Common myeloid progenitor, CD34-positive (primary cell): ENCODE results near the gene TFF1. TPM values are rescaled to one million over a fixed set of nuclear protein-coding genes. Genes with fewer than 3 reads are reported as not detected.

ENCODE experiments used
- CTCF ChIA-PET: fragments of 350-600 bp; sonication (Branson Sonifier 250); formaldehyde crosslinking; loops from one replicate; lab custom pipeline; 2021; ENCODE audit warnings: antibody characterized with exemption; lab: Charles Lee
- POLR2A ChIA-PET: fragments of 350-600 bp; sonication (Branson Sonifier 250); formaldehyde crosslinking; loops from one replicate; lab custom pipeline; 2021; ENCODE audit warnings: antibody characterized with exemption; lab: Charles Lee
- DNase-seq, 3 donors: peaks; one replicate each; pipeline versions ENCODE4 v3.0.0 to v3.0.0-alpha.2; 2013
- H3K27ac ChIP-seq, 2 experiments: 1 replicate in 1 of 2; 2 replicates in 1 of 2; pipeline ENCODE4 v1.7.0; 2013; ENCODE audit warnings: inconsistent platforms in 2 of 2, low read length in 2 of 2, mild to moderate bottlenecking in 2 of 2, low read depth in 1 of 2, moderate library complexity in 1 of 2; ENCODE audit not compliant: severe bottlenecking in 2 of 2, insufficient read depth in 1 of 2, poor library complexity in 1 of 2
- H3K27me3 ChIP-seq, 5 experiments: replicated peaks in 2 of 5; 1 replicate in 3 of 5; 2 replicates in 2 of 5; pipeline versions ENCODE4 v1.6.1 to v1.7.0; 2013; ENCODE audit warnings: low read length in 4 of 5, mild to moderate bottlenecking in 2 of 5, moderate library complexity in 2 of 5, inconsistent platforms in 1 of 5; ENCODE audit not compliant: insufficient read depth in 5 of 5, control insufficient read depth in 4 of 5
- H3K36me3 ChIP-seq, 4 experiments: 1 replicate in 2 of 4; 2 replicates in 2 of 4; pipeline versions ENCODE4 v1.6.1 to v1.7.0; 2013; ENCODE audit warnings: low read length in 3 of 4, control low read depth in 1 of 4, mild to moderate bottlenecking in 1 of 4; ENCODE audit not compliant: control insufficient read depth in 4 of 4, insufficient read depth in 4 of 4
- H3K4me1 ChIP-seq, 4 experiments: 1 replicate in 3 of 4; 2 replicates in 1 of 4; pipeline versions ENCODE4 v1.6.1 to v1.7.1; 2013; ENCODE audit warnings: low read length in 3 of 4, mild to moderate bottlenecking in 3 of 4, control low read depth in 1 of 4, inconsistent platforms in 1 of 4, moderate library complexity in 1 of 4; ENCODE audit not compliant: control insufficient read depth in 4 of 4, insufficient read depth in 4 of 4; ENCODE audit errors: control extremely low read depth in 1 of 4
- H3K4me3 ChIP-seq, 7 experiments: 1 replicate in 4 of 7; 2 replicates in 3 of 7; pipeline versions ENCODE4 v1.5.1 to v1.7.0; 2013; ENCODE audit warnings: mild to moderate bottlenecking in 7 of 7, low read length in 6 of 7, moderate library complexity in 6 of 7, inconsistent platforms in 2 of 7, low read depth in 2 of 7, control low read depth in 1 of 7; ENCODE audit not compliant: insufficient read depth in 4 of 7, control insufficient read depth in 1 of 7; ENCODE audit errors: extremely low read depth in 1 of 7
- H3K9me3 ChIP-seq, 5 experiments: 1 replicate in 4 of 5; 2 replicates in 1 of 5; pipeline versions ENCODE4 v1.6.1 to v1.7.1; 2013; ENCODE audit warnings: low read length in 4 of 5, mild to moderate bottlenecking in 2 of 5, inconsistent platforms in 1 of 5, low read depth in 1 of 5, moderate library complexity in 1 of 5; ENCODE audit not compliant: control insufficient read depth in 4 of 5, insufficient read depth in 2 of 5; ENCODE audit errors: control extremely low read depth in 1 of 5
- WGBS: methylation state at CpG from one replicate; pipeline ENCODE4 v1.1.5; 2013; ENCODE audit not compliant: insufficient coverage; 5-methylcytosine and 5-hydroxymethylcytosine counted together
- polyA plus RNA-seq: library from polyadenylated mRNA; unstranded; fragments of 120-200 nt; gene quantifications from one replicate; pipeline ENCODE4 v1.2.1, GENCODE V29; 2013

Gene TFF1
- polyA plus RNA-seq, result not detected

- POLR2A ChIA-PET, result no interaction called here
- Histone ChIP-seq H3K36me3 (no peaks in the 10 kb centered on the region), H3K27me3 (peaks cover 0 to 3% (median 2%) of the 10 kb centered on the region in 5 experiments), H3K27ac (no peak within 1 kb of the TSS), H3K4me3 (no peak within 1 kb of the TSS), H3K4me1 (peaks cover 0 to 8% (median 6%) of the 10 kb centered on the region in 4 experiments), H3K9me3 (no peaks in the 10 kb centered on the region)
- CTCF ChIA-PET, result interaction anchor here (0.8 to 1.3 kb wide), 5 partner anchors 15 to 58 kb away, joined by 3 to 4 read pairs (median 3); no protein-coding TSS in a partner anchor
- no peak for DNase-seq
- WGBS, result 97% methylated on average over 17 of the region's 19 CpGs
These were observed at the start of gene TFF1 for GRCh38 chr21:42366292-42367010. Gene TFF1 (minus strand): TSS chr21:42366535. CDS start chr21:42366495, 40 bp downstream.

DNA sequence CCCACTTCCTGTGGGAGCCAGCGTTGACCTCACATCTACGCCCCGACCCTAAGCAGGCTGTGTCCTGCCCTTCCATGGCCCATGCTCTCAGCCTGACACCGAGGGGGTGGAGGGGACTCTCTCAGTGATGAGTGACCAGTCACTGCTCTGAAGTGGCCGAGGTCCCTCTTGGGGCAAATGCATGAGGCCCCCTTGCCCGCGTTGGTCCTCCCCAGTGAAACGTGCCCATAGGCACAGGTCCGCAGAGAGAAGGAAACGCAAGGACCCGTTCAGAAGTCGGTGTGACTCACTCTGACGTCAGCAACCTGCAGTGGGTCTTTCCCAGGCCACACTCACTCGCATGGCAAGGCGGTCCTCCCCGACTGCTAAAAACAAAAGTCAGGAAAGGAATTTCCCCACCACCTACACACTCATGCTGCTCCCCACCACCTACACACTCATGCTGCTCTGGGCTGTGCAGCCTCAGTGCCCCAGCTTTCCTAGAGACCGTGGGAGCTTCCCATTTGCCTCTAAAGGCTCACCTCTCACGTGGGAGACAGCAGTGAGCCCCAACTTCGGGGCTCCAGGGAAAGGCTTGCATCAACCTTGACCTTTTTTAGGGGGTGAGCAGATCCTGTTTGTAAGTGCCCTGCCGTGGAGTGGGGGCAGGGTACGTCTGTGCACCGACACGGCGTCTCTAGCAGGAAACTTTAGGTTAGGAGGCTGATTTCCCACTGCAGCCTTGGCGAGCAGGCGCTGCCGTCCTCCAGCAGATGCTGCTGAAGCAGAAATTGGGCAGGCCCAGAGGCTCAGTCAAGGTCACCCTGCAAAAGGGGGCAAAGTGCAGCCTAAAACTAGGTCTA, 48.8 kb upstream of the TFF1 start:
- ChIA-PET POLR2A (no interaction called here), CTCF (no interaction called here)
- no peaks in the 10 kb centered on the region for H3K36me3 ChIP-seq
- H3K27me3 ChIP-seq, result peaks cover 0 to 2% (median 0%) of the 10 kb centered on the region in 5 experiments
- H3K9me3 ChIP-seq, result peaks cover 0 to 2% (median 0%) of the 10 kb centered on the region in 5 experiments
- H3K27ac ChIP-seq, result no peak overlapping the region
- H3K4me3 ChIP-seq, result no peak overlapping the region
- 70% methylated on average over 24 of the region's 27 CpGs for WGBS
- H3K4me1 ChIP-seq, result peaks cover 0 to 10% (median 0%) of the 10 kb centered on the region in 4 experiments
- DNase-seq, result peak; percentile 41 to 74 (median 61)

GRCh38 chr21:42414553-42414927, 48.2 kb upstream of the TFF1 start:
- H3K4me3 ChIP-seq, result no peak overlapping the region
- ChIA-PET CTCF (no interaction called here), POLR2A (no interaction called here)
- WGBS, result 95% methylated on average over 8 of the region's 8 CpGs
- peaks cover 0 to 2% (median 0%) of the 10 kb centered on the region in 5 experiments for H3K9me3 ChIP-seq
- no peak for DNase-seq
- H3K27ac ChIP-seq, result no peak overlapping the region
- peaks cover 0 to 10% (median 0%) of the 10 kb centered on the region in 4 experiments for H3K4me1 ChIP-seq
- peaks cover 0 to 2% (median 0%) of the 10 kb centered on the region in 5 experiments for H3K27me3 ChIP-seq
- no peaks in the 10 kb centered on the region for H3K36me3 ChIP-seq

GRCh38 chr21:42414066-42414465, 47.7 kb upstream of the TFF1 start:
- CTCF ChIA-PET, result interaction anchor here (0.8 kb wide), 1 partner anchor 43 kb away, joined by 3 read pairs; no protein-coding TSS in a partner anchor
- H3K9me3 ChIP-seq, result no peaks in the 10 kb centered on the region
- 97% methylated on average over 5 of the region's 8 CpGs for WGBS
- no peak overlapping the region for H3K4me3 ChIP-seq
- H3K4me1 ChIP-seq, result peaks cover 0 to 10% (median 0%) of the 10 kb centered on the region in 4 experiments
- no peak for DNase-seq
- H3K27ac ChIP-seq, result no peak overlapping the region
- peaks cover 0 to 2% (median 0%) of the 10 kb centered on the region in 5 experiments for H3K27me3 ChIP-seq
- POLR2A ChIA-PET, result no interaction called here
- no peaks in the 10 kb centered on the region for H3K36me3 ChIP-seq

GRCh38 chr21:42413500-42413899, 47.2 kb upstream of the TFF1 start:
- CTCF ChIA-PET, result interaction anchor here (0.8 kb wide), 2 partner anchors 8 to 42 kb away, joined by 3 read pairs; no protein-coding TSS in a partner anchor
- no peak for DNase-seq
- Histone ChIP-seq H3K27me3 (peaks cover 0 to 2% (median 0%) of the 10 kb centered on the region in 5 experiments), H3K4me1 (peaks cover 0 to 10% (median 0%) of the 10 kb centered on the region in 4 experiments), H3K36me3 (no peaks in the 10 kb centered on the region), H3K27ac (no peak overlapping the region), H3K4me3 (no peak overlapping the region), H3K9me3 (no peaks in the 10 kb centered on the region)
- POLR2A ChIA-PET, result no interaction called here
- 96% methylated on average over 3 of the region's 4 CpGs for WGBS

DNA sequence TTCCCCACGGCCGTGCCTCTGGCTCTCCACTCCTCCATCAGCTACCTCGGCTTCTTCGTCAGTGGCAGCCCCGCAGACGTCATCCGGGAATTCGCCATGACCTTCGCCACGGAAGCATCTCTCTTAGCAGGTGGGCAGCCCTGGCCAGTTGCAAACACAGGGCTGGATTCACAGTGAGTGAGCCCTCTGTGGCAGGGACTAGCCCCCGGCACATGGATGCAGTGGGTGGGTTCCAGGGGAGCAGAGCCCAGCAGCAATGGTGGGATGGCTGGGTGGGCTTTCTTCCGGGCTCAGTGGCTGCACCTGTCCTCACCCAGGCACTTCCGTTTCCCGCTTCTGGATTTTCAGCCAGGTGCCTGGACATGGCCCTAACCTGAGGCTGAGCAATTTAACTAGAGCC, 46.8 kb upstream of the TFF1 start:
- ChIA-PET CTCF (interaction anchor here (0.8 to 1.3 kb wide), 3 partner anchors 8 to 42 kb away, joined by 3 read pairs; partner anchors contain the start of gene UBASH3A), POLR2A (no interaction called here)
- no peak for DNase-seq
- no peak overlapping the region for H3K4me3 ChIP-seq
- H3K27me3 ChIP-seq, result peaks cover 0 to 2% (median 0%) of the 10 kb centered on the region in 5 experiments
- no peaks in the 10 kb centered on the region for H3K36me3 ChIP-seq
- peaks cover 0 to 10% (median 0%) of the 10 kb centered on the region in 4 experiments for H3K4me1 ChIP-seq
- H3K27ac ChIP-seq, result no peak overlapping the region
- 92% methylated on average over 14 of the region's 14 CpGs for WGBS
- no peaks in the 10 kb centered on the region for H3K9me3 ChIP-seq
